Hematopoietic multipotent progenitor cell treated with erythropoietin and hydrocortisone succinate and interleukin-3 and kit ligand, for 6 days (in vitro differentiated cells): ENCODE results near the gene PPCDC.

ENCODE experiments used
- DNase-seq: peaks from one replicate; pipeline ENCODE4 v3.0.0-alpha.2; 2015

PPCDC gene

GRCh38 chr15:75045332-75046015 is 22.1 kb downstream of the PPCDC start:
- DNase-seq: no peak

GRCh38 chr15:75048394-75048793 is 25.0 kb downstream of the PPCDC start:
- DNase-seq: no peak

- DNase-seq: no peak
Measured at GRCh38 chr15:75049392-75049791, 26.0 kb downstream of the PPCDC start.

GRCh38 chr15:75050283-75050682 is 26.9 kb downstream of the PPCDC start:
- DNase-seq: no peak

- DNase-seq: no peak
Measured at GRCh38 chr15:75051191-75051608, 27.8 kb downstream of the PPCDC start.

GRCh38 chr15:75051711-75052110 is 28.3 kb downstream of the PPCDC start:
- no peak for DNase-seq

- no peak for DNase-seq
Measured at GRCh38 chr15:75052972-75053747, 29.8 kb downstream of the PPCDC start.

GRCh38 chr15:75053748-75054125 is 30.3 kb downstream of the PPCDC start:
- no peak for DNase-seq

- DNase-seq: peak; percentile 74
Measured at GRCh38 chr15:75054172-75054897, 30.9 kb downstream of the PPCDC start.

GRCh38 chr15:75056036-75056435 is 32.6 kb downstream of the PPCDC start:
- DNase-seq: no peak

GRCh38 chr15:75058127-75058905 is 34.9 kb downstream of the PPCDC start:
- DNase-seq: no peak

- DNase-seq: no peak
Measured at GRCh38 chr15:75059607-75060006, 36.2 kb downstream of the PPCDC start.

GRCh38 chr15:75061272-75061671 is 37.9 kb downstream of the PPCDC start:
- peak; percentile 70 for DNase-seq

- DNase-seq: no peak
Measured at GRCh38 chr15:75062706-75063105, 39.3 kb downstream of the PPCDC start.

GRCh38 chr15:75063338-75063737 is 39.9 kb downstream of the PPCDC start:
- no peak for DNase-seq

GRCh38 chr15:75063889-75064288 is 40.5 kb downstream of the PPCDC start:
- DNase-seq: no peak

GRCh38 chr15:75064846-75065245 is 41.5 kb downstream of the PPCDC start:
- DNase-seq: no peak

- DNase-seq: no peak
Measured at GRCh38 chr15:75065467-75065850, 42.1 kb downstream of the PPCDC start.

GRCh38 chr15:75065851-75066509 is 42.6 kb downstream of the PPCDC start:
- peak; percentile 92 for DNase-seq

GRCh38 chr15:75067123-75067830 is 43.9 kb downstream of the PPCDC start:
- DNase-seq: peak; percentile 87

GRCh38 chr15:75068748-75069147 is 45.4 kb downstream of the PPCDC start:
- no peak for DNase-seq
